Stimulated activated CD4-positive, alpha-beta T cell treated with anti-CD3 and anti-CD28 coated beads, TNF-alpha, amount 100 ng/mL, for 1 hour (primary cell): ENCODE results near the gene PDZK1IP1.
"Not testable (repeated sequence)": the region's sequence is repeated elsewhere in the genome, so short reads cannot be mapped to it uniquely, and the experiment has no call there.

Experiments used
- DNase-seq, 3 donors: peaks; one replicate each; pipeline ENCODE4 v3.0.0-alpha.2; 2020; ENCODE audit warnings: low read depth in 3 of 3, low spot score in 1 of 3

Gene PDZK1IP1

GRCh38 chr1:47181955-47182675, 7.7 kb downstream of the PDZK1IP1 start:
- DNase-seq, result no peak

DNA sequence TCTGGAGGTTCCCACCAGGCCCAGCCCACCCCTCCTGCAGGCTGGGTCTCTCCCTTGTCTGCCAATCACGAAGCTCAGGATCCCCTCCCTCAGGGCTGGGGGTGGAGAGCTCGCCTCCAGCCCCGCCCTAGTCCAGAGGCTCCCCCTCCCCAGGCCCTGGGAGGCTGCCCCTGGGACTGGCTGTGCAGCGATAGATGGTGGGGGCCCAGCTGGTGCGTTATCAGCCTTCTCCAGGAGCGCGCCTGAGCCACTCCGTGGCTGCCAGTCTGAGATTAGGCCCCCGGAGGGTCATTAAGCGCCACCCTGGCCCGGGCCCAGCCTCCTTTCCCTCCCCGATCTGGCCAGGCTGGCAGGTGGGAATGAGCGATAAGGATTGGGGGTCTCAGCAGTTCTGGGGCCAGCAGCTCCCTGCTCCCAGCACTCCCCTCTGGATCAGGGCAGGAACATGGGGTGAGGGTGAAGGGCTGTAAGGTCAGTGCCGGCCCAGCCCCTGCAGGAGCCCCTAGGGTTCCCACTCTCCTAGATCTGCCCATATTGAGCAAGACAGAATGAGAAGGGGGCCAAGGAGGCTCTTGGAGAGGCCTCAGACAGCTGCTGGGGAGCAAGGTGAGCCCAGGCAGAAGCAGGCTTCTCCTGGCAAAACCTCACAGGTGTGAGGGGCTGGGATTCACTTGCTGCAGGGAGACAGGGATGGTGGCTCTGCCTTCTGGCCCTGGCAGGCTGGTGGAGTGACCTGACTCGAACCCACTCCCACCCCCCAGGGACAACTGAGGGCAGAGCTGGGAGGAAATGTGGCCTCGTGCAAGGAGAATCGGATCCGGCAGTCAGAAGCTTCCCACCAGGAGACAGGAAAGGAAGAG, 8.5 kb downstream of the PDZK1IP1 start:
- DNase-seq, result no peak

- DNase-seq, result no peak
Observed at GRCh38 chr1:47180603-47181094, 9.2 kb downstream of the PDZK1IP1 start.

GRCh38 chr1:47179988-47180563, 9.8 kb downstream of the PDZK1IP1 start:
- no peak for DNase-seq

DNA sequence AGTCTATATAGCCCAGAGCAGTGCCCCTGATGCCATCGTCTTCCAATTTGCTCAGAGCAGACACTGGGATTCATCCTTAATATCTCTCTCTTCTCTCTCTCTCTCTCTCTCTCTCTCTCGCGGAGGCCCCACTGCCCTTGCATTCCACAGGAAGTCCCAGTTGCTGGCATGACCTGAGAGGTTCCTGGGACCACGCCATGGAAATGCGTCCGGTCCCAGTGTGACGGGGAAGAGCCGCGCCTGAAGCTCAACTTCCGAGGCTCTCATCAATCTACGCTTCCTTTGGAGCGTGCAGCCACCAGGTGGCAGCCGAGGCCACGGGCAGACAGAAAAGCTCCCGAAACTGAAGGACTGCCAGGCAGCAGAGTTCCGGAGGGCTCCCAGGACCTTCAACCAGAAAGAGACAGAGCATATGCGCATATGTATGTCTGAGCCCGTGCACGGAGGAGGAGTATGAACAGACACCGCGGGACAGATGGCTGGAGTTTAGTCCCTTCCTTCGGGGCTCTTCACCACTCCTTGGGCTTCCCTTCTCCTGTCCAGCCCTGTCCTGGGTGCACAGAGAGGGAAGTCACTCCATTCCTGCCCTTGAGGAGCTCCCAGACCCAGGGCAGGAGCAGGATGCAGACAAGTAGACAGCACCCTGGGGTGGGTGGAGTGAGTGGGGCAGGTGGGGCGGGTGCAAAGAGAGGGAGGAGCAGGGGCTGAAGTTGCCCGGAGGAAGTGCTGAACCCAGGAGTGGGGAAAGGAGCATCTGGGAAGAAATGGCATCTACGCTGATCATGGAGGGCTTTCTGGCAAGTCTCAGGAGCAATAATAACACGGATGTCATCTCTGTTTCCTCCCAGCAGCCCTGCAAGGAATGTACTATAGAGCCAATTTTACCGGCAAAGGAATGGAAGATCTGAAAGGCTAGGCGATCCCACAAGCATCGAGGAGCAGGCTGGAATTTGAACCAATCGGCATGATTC, 10.5 kb downstream of the PDZK1IP1 start:
- peak; percentile 11 to 60 (median 21) for DNase-seq

- no peak for DNase-seq
Observed at GRCh38 chr1:47178654-47179016, 11.2 kb downstream of the PDZK1IP1 start.

- DNase-seq, result no peak
Observed at GRCh38 chr1:47178020-47178419, 11.8 kb downstream of the PDZK1IP1 start.

- no peak for DNase-seq
Observed at GRCh38 chr1:47175227-47175934, 14.5 kb downstream of the PDZK1IP1 start.

- no peak for DNase-seq
Observed at GRCh38 chr1:47174656-47175020, 15.2 kb downstream of the PDZK1IP1 start.

- DNase-seq, result no peak
Observed at GRCh38 chr1:47172782-47173181, 17.1 kb downstream of the PDZK1IP1 start.

GRCh38 chr1:47164552-47164951, 25.3 kb downstream of the PDZK1IP1 start:
- DNase-seq, result no peak

- no peak for DNase-seq
Observed at GRCh38 chr1:47161298-47162040, 28.4 kb downstream of the PDZK1IP1 start.

DNA sequence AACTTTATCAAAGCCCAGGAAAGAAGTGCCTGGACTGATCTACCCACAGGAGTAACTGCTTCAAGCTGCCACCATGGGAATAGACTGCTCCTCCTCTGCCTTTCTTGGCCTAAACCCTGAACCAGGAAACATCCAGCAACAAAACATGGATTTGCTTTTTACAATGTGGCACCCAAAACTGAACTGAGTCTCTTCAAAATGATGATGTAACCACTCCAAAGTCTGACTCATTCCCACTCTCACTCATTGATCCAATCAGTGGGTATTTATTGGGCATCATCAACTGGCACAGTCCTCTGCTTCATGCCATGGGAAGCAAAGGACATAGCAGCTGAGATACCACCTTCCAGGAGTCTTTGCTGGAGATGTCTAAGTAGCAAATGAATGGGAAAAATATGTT, 29.1 kb downstream of the PDZK1IP1 start:
- no peak for DNase-seq

DNA sequence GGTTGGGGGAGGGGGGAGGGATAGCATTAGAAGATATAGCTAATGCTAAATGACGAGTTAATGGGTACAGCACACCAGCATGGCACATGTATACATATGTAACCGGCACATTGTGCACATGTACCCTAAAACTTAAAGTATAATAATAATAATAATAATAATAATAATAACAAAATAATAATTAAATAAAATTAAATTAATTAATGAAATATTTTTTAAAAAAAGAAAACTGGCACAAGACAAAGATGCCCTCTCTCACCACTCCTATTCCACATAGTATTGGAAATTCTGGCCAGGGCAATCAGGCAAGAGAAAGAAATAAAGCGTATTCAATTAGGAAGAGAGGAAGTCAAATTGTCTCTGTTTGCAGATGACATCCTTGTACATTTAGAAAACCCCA, 31.9 kb downstream of the PDZK1IP1 start:
- not testable (repeated sequence) for DNase-seq

GRCh38 chr1:47156457-47156856, 33.4 kb downstream of the PDZK1IP1 start:
- DNase-seq, result not testable (repeated sequence)

DNA sequence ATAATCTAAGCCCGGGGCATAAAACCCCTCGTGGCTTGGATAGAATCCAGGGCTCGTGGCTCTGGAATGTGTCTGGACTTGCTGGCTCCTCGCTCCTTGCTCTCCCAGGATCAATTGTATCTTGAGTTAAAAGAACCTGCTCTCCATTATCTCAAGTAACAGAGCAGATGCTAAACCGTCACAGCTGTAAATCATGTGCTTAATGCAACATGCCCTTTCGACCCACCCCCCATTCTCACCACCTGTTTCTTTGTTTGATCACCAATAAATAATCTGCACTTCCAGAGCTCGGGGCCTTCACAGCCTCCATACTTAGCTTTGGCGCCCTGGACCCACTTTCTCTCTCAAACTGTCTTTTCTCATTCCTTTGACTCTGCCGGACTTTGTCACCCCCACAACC, 40.7 kb downstream of the PDZK1IP1 start:
- DNase-seq, result not testable (repeated sequence)

- DNase-seq, result no peak
Observed at GRCh38 chr1:47147047-47147785, 42.6 kb downstream of the PDZK1IP1 start.

GRCh38 chr1:47146495-47146894, 43.3 kb downstream of the PDZK1IP1 start:
- not testable (repeated sequence) for DNase-seq

DNA sequence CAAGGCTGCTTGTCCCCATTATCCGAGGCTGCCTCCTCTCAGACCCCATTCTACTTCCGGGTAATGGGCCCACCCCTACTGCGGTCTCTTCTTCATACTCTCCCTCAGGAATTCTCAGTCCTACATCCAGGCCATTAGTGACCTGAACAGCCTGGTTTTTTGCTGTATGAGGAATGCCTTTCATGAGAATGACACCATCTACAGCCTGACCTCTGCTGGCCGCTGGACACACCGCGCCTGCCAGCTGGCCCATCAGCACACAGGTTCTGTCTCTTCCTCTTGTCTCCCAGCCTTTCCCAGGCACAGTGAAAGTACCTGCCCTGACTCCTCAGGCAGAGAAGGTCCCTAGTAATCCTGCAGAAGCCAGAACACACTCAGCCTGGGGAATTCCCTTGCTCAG, 46.2 kb downstream of the PDZK1IP1 start:
- not testable (repeated sequence) for DNase-seq
